Left forelimb (tissue), 1 donor: ENCODE measurements around the gene ACAD11.

Source experiments
- DNase-seq: peaks from one replicate; pipeline ENCODE4 v3.0.0-alpha.2; 2018; ENCODE audit warnings: low spot score

ACAD11 gene

DNA sequence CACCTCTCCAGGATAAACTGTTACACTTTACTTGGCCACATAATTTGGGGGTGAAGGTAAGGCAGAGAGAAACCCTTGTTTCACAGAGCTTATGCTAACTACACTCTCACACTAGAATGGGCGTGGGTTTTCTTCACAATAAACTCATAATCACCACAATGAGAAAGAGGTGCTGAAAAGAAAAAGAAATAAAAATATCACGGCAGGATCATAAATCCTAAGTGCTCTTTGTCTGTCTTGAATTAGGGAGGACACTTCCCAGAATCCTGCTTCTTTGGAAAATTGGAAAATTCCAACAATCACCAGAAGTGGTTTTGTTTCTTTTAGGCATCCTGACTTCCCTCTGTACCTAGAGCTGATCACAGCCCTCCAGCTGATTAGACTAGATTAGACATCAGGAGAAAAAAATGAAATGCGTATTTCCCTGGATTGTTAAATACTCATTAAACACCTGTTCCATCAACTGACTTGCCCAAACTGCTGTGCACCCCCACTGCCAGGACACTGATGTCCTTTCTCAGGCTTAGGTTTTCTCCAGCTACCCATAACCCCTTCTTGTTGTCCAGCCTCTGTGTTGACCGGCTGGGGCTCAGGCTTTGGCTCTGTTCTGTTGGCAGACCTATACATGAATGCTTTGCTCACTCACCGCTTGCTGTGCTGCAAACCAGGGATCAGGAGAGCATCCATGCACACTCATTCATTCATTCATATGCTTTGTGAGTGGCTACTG, 104.1 kb downstream of the ACAD11 start:
- no peak for DNase-seq

DNA sequence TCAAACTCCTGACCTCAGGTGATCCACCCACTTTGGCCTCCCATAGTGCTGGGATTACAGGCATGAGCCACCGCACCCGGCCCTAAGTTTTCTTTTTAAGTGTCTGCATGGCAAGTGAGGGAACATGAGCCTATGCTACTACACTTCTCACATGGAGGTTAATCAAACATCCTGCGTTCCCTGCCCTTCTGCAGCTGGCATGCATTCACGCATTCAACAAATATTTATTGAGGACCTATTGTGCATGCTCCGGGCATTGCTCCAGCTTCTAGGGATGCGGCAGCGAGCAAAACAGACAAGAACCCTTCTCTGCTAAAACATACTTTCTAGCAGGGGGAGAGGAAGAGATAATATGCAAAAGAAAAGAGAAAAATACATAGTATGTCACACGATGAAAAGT, 105.2 kb downstream of the ACAD11 start:
- DNase-seq = no peak

- DNase-seq = no peak
Measured at GRCh38 chr3:132553826-132554225, 105.8 kb downstream of the ACAD11 start.

- no peak for DNase-seq
Measured at GRCh38 chr3:132550579-132551305, 108.9 kb downstream of the ACAD11 start.

DNA sequence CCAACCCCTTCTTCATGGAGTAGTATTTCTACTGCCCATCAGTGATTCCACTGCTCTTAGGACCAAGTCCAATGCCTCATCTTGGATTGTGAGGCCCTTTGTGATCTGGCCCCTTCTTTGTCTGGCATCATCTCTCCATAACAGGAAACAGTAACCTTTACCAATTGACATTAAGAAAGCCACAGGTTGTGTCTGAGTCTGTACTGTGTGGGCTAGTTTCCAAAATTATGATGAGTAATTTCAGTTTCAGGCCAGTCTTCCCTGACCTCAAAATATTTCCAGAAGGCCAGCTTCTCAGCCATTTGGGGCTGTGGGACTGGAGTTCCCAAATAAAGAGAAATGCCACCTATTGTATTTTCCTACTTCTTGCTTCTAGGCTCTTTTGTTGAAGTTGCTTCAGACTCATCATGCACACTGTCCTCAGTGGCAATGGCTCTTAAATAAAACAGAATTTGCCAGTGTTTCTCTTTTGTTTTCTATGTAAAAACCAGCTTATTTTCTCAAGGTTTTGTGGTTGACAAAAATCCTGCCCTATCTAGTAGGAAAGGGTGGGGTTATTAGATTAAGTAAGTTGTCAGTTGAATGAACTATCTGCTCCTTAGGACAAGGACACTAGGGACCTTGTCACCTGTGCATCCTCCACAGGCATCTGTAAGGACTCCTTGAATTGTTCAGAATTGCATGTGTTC, 109.6 kb downstream of the ACAD11 start:
- no peak for DNase-seq

DNA sequence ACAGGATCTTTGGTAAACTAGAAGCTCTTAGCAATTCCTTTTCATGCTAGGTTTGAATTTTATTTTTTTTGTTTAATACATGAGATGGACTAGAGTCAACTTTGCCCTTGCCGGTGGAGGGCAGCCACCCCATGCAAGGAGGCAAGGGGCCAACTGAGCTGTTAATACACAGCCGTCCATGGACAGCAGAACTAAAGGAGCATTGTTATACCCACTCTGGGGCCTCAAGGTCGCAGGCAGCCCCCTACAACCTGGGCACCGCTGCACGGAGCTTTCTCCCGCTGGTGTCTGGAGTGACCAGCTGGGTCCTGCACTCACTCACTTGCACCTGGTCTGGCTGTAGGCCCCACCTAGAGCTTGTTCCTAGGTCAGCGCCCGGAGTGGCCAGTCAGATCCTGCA, 110.4 kb downstream of the ACAD11 start:
- no peak for DNase-seq

DNA sequence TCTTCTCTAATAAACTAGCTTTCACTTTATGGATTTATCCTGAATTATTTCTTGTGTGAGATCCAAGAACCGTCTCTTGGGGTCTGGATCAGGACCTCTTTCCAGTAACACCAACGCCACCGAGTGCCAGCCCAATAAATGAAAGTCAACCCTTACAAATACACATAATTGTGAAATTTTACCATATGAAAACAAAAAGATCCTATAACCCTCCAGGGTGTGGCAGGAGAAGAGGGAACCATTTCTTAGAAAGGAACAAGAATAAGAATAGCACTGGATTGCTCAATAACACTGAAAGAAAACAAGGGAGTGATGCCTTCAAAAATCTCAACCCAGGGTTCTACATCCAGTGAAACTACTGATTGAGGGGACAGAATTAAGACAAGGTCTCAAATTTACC, 114.1 kb downstream of the ACAD11 start:
- DNase-seq = no peak

GRCh38 chr3:132544130-132544529, 115.5 kb downstream of the ACAD11 start:
- DNase-seq = no peak

DNA sequence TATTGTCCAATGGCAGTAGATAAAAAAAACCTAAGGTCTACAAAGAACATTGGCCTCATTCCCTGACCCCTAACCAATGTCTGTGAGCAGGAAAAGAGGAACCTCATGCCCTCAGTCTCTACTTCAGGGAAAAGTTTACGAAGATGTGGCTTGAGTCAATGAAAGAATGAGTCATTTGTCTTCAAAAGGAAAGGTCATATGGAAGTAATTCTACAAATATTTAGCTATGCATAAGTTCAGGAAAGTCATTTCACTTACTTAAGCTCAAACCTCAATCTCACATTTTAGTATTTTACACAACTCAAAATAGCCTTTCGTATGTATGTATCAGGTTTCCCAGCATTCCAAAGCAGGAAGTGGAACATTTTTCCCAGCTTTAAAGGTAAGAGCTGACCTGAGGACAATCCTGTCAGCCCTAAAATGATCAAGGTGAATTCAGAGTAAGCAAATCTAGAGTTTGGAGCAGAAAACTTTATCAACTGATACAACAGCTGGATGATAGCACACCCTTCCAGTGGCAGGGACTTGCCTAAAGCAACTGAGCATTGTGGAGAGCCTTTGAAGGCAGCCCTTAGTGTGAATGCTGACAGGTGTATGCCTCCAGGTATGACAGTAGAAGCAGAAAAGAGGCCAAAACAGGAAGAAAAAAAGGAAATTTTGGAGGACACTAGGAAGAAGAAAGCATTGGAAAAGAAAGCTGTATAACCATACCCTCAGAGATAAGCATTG, 116.4 kb downstream of the ACAD11 start:
- no peak for DNase-seq

GRCh38 chr3:132542577-132542976, 117.0 kb downstream of the ACAD11 start:
- DNase-seq = no peak

DNA sequence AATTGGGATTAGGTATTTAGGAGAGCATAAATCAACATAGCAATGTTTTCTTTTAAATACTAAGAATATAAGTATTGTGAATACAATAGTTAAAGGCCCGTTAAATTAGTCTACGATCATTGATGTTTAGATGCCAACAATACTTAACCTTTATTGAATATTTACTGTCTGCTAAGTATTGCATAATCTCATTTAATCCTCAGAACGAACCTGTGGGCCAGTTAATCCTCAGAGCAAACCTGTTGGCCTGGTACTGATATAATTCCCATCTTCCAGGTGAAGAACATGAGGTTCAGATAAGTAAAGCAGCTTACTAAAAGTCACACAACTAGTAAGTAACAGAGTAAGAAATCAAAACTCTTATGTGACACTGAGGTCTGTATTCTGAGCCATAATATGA, 119.9 kb downstream of the ACAD11 start:
- DNase-seq = no peak

GRCh38 chr3:132538072-132538471, 121.5 kb downstream of the ACAD11 start:
- no peak for DNase-seq

- no peak for DNase-seq
Measured at GRCh38 chr3:132537297-132537696, 122.3 kb downstream of the ACAD11 start.

DNA sequence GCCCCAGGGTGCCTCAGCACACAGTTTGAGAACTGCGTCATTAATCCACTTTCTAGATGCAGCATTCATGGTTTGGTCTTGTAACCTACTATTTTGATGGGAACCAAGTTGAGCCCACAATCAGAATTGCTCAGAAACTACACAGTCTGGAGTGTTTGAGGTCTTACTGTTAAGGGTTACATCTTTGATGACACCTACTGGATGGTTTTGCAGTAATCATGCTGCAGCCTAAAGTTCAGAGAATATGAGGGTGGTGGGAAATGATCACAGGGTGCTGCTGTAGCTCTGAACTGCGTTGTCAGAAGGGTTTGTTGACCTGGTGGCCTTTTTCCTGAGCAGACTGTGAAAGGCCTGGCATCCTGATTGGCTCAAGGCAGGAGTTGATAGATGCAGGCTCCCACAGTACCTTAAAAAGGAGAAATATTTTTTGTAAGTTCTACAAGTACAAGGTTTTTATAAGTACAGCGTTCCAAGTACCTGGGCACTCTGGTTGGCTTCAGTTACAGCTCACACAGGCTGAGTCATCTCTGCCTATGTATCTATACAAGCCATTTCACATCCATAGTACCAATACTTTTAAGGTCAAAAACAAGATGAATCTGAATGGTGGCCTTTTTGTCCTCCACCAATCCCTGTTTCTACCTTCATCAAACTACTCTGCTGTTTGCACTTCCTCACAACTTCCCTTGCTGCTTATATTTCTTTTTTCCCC, 123.0 kb downstream of the ACAD11 start:
- DNase-seq = no peak

DNA sequence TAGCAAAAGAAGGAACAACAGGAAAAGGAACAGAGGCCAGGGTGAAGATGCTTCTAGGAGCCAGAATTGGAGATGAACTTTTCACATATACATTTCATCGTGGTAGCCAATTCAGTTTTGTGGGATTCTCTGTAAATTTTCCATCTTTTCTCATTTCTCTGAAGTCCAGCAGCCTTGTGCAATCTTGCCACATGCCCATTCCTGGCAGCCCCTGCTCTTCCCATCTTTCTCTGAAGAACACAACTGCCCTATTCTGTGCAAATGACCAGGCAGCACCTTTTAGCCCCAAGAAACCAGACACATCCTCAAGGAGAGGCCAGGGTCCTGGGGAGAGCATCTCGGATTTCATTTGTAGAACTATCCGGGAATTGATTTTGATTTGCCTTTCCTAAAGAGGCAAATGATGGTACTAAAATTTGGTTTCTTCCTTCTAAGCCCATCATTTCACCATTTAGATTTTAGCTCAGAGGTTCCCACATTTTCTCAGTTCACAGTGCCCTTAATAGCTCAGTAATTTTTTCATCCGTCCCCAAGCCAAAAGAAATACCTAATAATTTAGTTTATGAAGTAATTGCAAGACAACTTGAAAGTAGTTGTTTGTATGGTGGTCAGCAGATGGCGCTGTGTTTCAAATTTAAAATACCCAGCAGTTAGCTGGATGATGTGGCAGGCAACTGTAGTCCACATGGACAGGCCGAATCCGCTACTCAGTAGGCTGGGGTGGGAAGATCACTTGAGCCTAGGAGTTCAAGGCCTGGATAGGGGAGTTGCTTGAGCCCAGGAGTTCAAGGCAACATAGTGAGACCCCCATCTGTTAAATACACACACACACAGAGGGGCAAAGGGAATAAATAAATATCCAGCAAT, 123.8 kb downstream of the ACAD11 start:
- DNase-seq = peak; percentile 68

DNA sequence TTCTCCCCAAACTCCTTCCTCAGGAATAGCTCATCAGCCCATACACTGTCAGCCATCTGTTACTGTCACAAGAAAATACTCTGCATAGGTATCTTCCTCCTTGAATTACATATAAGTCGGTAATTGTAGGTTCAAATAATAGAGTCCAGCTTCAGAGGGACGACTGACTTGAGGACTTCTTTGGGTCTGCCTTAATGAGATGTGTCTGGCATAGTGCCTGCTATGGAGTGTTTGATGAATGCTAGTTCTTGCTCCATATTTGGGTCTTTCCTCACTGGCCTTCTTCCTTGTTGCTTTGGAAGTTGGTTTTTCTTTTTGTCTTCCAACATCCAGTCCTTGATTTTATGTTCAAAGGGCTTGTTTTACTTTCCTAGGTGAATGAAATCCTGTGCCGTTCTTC, 129.0 kb downstream of the ACAD11 start:
- no peak for DNase-seq

DNA sequence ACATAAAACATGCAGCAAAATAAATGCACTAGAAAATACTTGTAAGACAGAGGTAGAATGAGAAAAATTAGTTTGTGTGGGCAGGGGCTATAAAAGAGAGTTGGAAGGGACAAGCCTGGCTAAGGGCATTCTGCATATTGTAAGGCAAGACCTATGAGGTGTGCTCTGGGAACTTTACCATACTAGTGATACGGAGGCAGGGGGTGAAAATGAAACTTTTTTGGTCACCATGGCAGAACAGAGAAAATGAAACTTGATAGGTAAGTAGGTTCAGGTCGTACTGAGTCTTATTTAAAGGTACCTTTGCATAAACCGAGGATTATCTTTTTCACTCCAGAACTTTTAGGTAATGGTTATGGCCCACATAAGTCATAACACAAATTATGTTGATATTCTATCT, 137.3 kb downstream of the ACAD11 start:
- no peak for DNase-seq

GRCh38 chr3:132521901-132522300, 137.7 kb downstream of the ACAD11 start:
- DNase-seq = no peak

DNA sequence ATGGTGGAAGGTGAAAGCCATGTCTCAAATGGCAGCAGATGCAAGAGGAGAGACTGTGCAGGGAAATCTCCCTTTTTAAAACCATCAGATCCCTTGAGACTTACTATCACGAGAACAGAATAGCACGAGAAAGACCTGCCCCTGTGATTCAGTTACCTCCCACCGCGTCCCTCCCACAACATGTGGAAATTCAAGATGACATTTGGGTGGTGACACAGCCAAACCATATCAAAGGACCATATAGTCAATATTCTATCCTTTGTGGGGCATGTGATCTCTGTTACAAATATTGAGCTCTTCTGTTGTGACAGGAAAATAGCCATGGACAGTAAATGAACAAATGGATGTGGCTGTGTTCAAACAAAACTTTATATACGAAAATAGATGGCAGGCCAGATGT, 139.7 kb downstream of the ACAD11 start:
- no peak for DNase-seq

DNA sequence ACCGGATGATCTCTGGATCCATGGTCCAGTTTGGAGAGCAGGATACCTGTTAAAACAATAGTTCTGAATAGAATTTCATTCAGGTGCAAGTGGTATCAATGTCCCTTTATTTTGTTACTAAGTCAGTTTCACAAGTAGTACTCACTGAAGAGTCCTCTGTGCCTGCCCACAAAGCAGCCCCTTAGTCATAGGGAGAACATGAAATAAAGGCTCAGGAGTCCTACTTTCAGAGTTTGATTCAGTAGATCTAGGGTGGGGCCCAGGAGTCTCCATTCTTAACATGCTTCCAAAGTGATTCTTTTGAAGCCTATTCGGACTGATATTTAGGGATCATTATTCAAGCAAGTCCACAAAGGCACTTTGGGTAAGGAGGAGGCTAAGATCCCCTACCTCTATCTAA, 142.3 kb downstream of the ACAD11 start:
- DNase-seq = no peak

- DNase-seq = no peak
Measured at GRCh38 chr3:132513057-132513456, 146.6 kb downstream of the ACAD11 start.
